SKM-1 (cell line): Measurements from ENCODE around the gene CD244.
"Not testable (repeated sequence)": the region's sequence is repeated elsewhere in the genome, so short reads cannot be mapped to it uniquely, and the experiment has no call there.

Source experiments
- DNase-seq: peaks from one replicate; lab custom pipeline; 2025; ENCODE audit not compliant: unreplicated experiment; lab: John Stamatoyannopoulos, UW

CD244 gene

GRCh38 chr1:160862203-160863060 lies at the start of gene CD244:
TSS of gene CD244 (minus strand) at chr1:160862887. CDS start at chr1:160862677, 210 bp downstream.
- DNase-seq, result peak; percentile 99

- no peak for DNase-seq
Measured at GRCh38 chr1:160911925-160912324, 49.2 kb upstream of the CD244 start.

GRCh38 chr1:160911441-160911840 lies 48.8 kb upstream of the CD244 start:
- DNase-seq, result no peak

- no peak for DNase-seq
Measured at GRCh38 chr1:160910170-160910750, 47.6 kb upstream of the CD244 start.

- DNase-seq, result no peak
Measured at GRCh38 chr1:160907976-160908375, 45.3 kb upstream of the CD244 start.

GRCh38 chr1:160905617-160905989 lies 42.9 kb upstream of the CD244 start:
- DNase-seq, result no peak

- DNase-seq, result no peak
Measured at GRCh38 chr1:160904783-160905616, 42.3 kb upstream of the CD244 start.

- DNase-seq, result not testable (repeated sequence)
Measured at GRCh38 chr1:160902251-160902650, 39.6 kb upstream of the CD244 start.

GRCh38 chr1:160901768-160902167 lies 39.1 kb upstream of the CD244 start:
- DNase-seq, result no peak

GRCh38 chr1:160900683-160901082 lies 38.0 kb upstream of the CD244 start:
- DNase-seq, result not testable (repeated sequence)

- DNase-seq, result not testable (repeated sequence)
Measured at GRCh38 chr1:160894368-160895135, 31.9 kb upstream of the CD244 start.

GRCh38 chr1:160891474-160891873 lies 28.8 kb upstream of the CD244 start:
- no peak for DNase-seq

GRCh38 chr1:160888926-160889325 lies 26.2 kb upstream of the CD244 start:
- DNase-seq, result no peak

GRCh38 chr1:160887071-160887470 lies 24.4 kb upstream of the CD244 start:
- no peak for DNase-seq

GRCh38 chr1:160885042-160885441 lies 22.4 kb upstream of the CD244 start, which contains the start of gene ITLN1:
TSS of gene ITLN1 (minus strand) at chr1:160885180. CDS start at chr1:160884877, 303 bp downstream.
- DNase-seq, result no peak

- no peak for DNase-seq
Measured at GRCh38 chr1:160884579-160884978, 21.9 kb upstream of the CD244 start.

GRCh38 chr1:160883581-160884513 lies 21.2 kb upstream of the CD244 start:
- peak; percentile 50 for DNase-seq

- no peak for DNase-seq
Measured at GRCh38 chr1:160882582-160882981, 19.9 kb upstream of the CD244 start.

- DNase-seq, result not testable (repeated sequence)
Measured at GRCh38 chr1:160881264-160881663, 18.6 kb upstream of the CD244 start.

GRCh38 chr1:160880216-160880615 lies 17.5 kb upstream of the CD244 start:
- DNase-seq, result no peak
